Lower leg skin (tissue), 4 donors: ENCODE results near the gene RAB19. TPM values are rescaled to one million over a fixed set of nuclear protein-coding genes. Genes with fewer than 3 reads are reported as not detected.
"Not testable (repeated sequence)": the region's sequence is repeated elsewhere in the genome, so short reads cannot be mapped to it uniquely, and the experiment has no call there.

Experiments used
- DNase-seq, 2 donors: peaks; one replicate each; pipeline ENCODE4 v3.0.0-alpha.2; 2019; ENCODE audit warnings: low spot score in 2 of 2
- H3K4me3 ChIP-seq: fragments of 200-600 bp; sonication (generic); 2 replicates; pipeline ENCODE4 v1.5.1; 2017; ENCODE audit warnings: mild to moderate bottlenecking, low read depth; ENCODE audit not compliant: poor library complexity, severe bottlenecking
- POLR2A ChIP-seq, 2 donors: fragments of 450-650 bp; IDR thresholded peaks; one replicate each; pipeline ENCODE4 v1.6.1; 2016 to 2017; ENCODE audit warnings: antibody characterized with exemption in 2 of 2, mild to moderate bottlenecking in 1 of 2, moderate library complexity in 1 of 2
- WGBS, 2 donors: methylation state at CpG; one replicate each; pipeline ENCODE4 v1.1.5; 2018; 5-methylcytosine and 5-hydroxymethylcytosine counted together
- intact Hi-C: fragments of 100-400 bp; cut with DNase I; formaldehyde crosslinking; loops from one replicate; pipeline ENCODE4 v1.15.0; 2023; ENCODE audit warnings: low total_unique reads
- total RNA-seq, 4 donors: library from RNA; depleted of rRNA; stranded (reverse); fragments of >200 nt; gene quantifications; one replicate each; pipeline ENCODE4 v1.1.0, GENCODE V29; 2016
- TF ChIP-seq, protein P1 (sequence below), 3 donors: fragments of 450-650 bp; IDR thresholded peaks; one replicate each; pipeline ENCODE4 v1.5.1; 2016; ENCODE audit warnings: antibody characterized with exemption in 3 of 3, mild to moderate bottlenecking in 3 of 3, moderate library complexity in 2 of 3

Gene RAB19
- total RNA-seq, 4 donors from 2014 or later, result 0.47 to 1.5 (median 0.72) TPM; not detected in 1

DNA sequence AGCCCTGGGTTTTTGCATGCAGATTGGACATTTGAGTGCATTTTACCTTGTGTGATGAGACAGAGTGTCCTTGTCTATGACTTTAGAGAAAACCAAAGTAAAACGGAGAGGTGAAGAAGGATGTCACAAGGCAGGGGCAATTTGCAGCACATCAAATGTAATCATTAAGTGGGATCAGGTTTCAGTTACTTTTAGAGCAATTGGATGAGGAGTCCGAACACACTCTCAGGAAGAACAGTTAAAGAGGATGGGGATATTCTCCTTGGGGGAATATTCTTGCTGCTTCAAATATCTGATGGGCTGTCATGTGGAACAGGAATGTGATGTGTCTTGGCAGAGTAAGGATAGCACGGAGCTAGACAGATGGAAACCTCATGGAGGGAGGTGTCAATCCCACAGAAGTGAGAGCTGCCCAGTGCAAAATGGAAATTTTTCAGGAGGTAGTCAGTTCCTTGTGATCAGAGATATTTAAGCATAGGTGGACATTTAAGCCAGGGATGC, 757 bp downstream of the RAB19 start:
- TF ChIP-seq POLR2A (IDR thresholded peaks at IDR 0.05), result no peak
- TF ChIP-seq, protein P1, sequence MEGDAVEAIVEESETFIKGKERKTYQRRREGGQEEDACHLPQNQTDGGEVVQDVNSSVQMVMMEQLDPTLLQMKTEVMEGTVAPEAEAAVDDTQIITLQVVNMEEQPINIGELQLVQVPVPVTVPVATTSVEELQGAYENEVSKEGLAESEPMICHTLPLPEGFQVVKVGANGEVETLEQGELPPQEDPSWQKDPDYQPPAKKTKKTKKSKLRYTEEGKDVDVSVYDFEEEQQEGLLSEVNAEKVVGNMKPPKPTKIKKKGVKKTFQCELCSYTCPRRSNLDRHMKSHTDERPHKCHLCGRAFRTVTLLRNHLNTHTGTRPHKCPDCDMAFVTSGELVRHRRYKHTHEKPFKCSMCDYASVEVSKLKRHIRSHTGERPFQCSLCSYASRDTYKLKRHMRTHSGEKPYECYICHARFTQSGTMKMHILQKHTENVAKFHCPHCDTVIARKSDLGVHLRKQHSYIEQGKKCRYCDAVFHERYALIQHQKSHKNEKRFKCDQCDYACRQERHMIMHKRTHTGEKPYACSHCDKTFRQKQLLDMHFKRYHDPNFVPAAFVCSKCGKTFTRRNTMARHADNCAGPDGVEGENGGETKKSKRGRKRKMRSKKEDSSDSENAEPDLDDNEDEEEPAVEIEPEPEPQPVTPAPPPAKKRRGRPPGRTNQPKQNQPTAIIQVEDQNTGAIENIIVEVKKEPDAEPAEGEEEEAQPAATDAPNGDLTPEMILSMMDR (IDR thresholded peaks at IDR 0.05), result no peak
- DNase-seq, result no peak
- 27 to 34% methylated on average over 3 of the region's 3 CpGs for WGBS, 2 donors
- intact Hi-C loops, result no loop called here
- no peak overlapping the region for H3K4me3 ChIP-seq

DNA sequence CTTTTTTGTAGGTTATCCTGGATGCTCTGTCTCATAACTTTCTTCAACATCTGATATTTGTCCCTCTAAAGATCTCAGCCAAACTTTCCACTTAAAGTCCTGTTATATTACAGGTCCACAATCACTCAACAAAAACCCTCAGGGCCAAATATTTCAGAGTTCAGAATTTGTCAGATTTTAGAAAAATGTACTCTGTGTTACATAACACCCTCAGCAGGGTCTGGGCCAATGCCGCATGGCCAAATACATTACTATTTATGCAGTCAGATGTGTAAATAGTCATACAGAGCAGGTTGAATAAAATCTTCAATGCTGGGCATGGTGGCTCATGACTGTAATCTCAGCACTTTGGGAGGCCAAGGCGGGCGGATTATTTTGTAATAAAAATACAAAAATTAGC, 11.5 kb downstream of the RAB19 start:
- intact Hi-C loops, result no loop called here
- DNase-seq, result no peak
- no peak overlapping the region for H3K4me3 ChIP-seq
- WGBS, 2 donors, result 92 to 98% methylated on average over 3 of the region's 3 CpGs
- no peak for TF ChIP-seq POLR2A (IDR thresholded peaks at IDR 0.05)
- TF ChIP-seq, protein P1 (IDR thresholded peaks at IDR 0.05), result no peak

DNA sequence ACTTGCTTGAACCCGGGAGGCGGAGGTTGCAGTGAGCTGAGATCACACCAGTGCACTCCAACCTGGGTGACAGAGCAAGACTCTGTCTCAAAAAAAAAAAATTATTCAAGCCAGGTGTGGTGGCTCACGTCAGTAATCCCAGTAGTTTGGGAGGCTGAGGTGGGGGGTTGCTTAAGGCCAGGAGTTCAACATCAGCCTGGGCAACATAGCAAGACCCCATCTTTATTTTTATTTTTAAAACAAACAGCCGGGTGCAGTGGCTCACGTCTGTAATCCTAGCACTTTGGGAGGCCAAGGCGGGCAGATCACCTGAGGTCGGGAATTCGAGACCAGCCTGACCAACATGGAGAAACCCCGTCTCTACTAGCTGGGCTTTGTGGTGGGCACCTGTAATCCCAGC, 12.0 kb downstream of the RAB19 start:
- H3K4me3 ChIP-seq, DNase-seq, intact Hi-C loops: not testable (repeated sequence)
- 93 to 94% methylated on average over 9 of the region's 9 CpGs for WGBS, 2 donors

DNA sequence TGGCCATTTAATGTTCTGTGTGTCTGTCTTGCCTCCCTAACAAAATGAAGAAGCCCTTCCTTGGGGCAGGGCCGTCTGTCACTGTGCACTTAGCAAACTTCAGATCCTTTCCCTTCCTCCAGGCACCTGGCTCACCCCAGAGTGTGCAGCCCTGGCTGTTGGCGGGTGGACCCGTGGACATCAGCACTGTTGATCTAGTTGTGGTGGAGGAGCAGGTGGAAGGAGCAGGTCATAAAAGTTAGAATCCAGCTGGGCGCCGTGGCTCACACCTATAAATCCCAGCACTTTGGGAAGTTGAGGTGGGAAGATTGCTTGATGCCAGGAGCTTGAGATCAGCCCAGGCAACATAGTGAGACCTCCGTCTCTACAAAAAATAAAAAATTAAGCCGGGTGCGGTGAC, 12.7 kb downstream of the RAB19 start:
- 85 to 87% methylated on average over 8 of the region's 8 CpGs for WGBS, 2 donors
- DNase-seq, result no peak
- no peak overlapping the region for H3K4me3 ChIP-seq
- intact Hi-C loops, result no loop called here
- TF ChIP-seq POLR2A (IDR thresholded peaks at IDR 0.05), result no peak
- TF ChIP-seq, protein P1 (IDR thresholded peaks at IDR 0.05), result no peak

DNA sequence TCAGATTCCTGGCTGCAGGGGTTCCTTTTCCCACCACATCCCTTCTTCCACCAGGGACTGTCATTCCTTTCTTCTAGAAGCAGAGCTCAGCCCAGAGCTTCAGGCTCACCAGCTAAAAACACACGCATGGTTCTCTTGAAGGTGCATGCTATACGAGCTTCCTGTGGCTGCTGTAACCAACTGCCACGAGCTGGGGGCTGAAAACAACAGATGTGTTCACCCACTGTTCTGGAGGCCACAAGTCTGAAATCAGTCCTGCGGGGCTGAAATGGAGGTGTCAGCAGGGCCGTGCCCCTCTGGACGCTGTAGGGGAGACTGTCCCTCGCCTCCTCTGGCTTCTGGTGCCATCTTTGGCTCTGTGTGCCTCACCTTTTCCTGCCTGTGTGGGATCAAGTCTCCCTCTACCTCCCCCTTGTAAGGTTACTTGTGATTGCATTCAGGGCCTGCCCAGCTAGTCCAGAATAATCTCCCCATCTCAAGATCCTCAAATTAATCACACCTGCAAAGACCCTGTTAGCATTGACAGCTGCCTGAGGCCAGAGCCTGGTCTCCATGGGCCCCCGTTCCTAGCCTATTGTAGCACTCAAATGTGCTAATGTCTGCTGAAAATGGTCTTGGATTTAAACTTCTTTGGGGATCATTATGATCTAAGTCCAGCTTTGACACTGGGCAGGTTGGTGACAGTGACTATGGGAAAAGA, 13.7 kb downstream of the RAB19 start:
- 76% methylated on average over 8 of the region's 8 CpGs for WGBS, 2 donors
- no peak overlapping the region for H3K4me3 ChIP-seq
- intact Hi-C loops, result no loop called here
- DNase-seq, result no peak
- TF ChIP-seq, protein P1 (IDR thresholded peaks at IDR 0.05), result no peak
- TF ChIP-seq POLR2A (IDR thresholded peaks at IDR 0.05), result no peak

DNA sequence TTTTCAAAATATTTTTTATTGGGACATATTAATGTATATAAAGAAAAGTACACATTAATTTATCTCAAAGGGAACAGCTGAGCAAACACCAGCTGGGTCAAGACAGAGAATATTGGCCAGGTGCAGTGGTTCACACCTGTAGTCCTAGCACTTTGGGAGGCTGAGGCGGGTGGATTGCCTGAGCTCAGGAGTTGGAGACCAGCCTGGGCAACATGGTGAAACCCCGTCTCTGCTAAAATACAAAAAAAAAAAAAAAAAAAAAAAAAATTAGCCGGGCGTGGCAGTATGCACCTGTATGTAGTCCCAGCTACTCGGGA, 14.3 kb downstream of the RAB19 start:
- DNase-seq, intact Hi-C loops, H3K4me3 ChIP-seq: not testable (repeated sequence)
- 83 to 90% methylated on average over 5 of the region's 5 CpGs for WGBS, 2 donors

DNA sequence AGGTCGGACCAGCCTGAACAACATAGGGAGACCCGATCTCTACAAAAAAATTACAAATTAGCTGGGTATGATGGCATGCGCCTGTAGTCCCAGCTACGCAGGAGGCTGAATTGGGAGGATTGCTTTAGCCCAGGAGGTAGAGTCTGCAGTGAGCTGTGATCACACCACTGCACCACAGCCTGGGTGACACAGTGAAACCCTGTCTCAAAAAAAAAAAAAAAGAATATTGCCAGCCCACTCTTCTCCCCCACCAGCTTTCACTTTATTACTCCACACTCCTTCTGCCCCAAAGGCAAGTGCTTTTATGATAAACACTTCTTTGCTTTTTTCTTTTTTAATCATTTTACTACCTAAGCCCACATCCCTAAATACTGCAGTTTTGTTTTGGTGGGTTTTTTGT, 14.8 kb downstream of the RAB19 start:
- TF ChIP-seq, protein P1 (IDR thresholded peaks at IDR 0.05), result no peak
- no peak overlapping the region for H3K4me3 ChIP-seq
- intact Hi-C loops, result no loop called here
- no peak for DNase-seq
- WGBS, 2 donors, result 87 to 97% methylated on average over 4 of the region's 4 CpGs
